ENCODE results near the gene FECH. TPM values are rescaled to one million over a fixed set of nuclear protein-coding genes. Genes with fewer than 3 reads are reported as not detected.

The FECH gene
- total and polyA plus RNA-seq, 4 donors, result 4.5 to 107 (median 20.4) TPM

DNA sequence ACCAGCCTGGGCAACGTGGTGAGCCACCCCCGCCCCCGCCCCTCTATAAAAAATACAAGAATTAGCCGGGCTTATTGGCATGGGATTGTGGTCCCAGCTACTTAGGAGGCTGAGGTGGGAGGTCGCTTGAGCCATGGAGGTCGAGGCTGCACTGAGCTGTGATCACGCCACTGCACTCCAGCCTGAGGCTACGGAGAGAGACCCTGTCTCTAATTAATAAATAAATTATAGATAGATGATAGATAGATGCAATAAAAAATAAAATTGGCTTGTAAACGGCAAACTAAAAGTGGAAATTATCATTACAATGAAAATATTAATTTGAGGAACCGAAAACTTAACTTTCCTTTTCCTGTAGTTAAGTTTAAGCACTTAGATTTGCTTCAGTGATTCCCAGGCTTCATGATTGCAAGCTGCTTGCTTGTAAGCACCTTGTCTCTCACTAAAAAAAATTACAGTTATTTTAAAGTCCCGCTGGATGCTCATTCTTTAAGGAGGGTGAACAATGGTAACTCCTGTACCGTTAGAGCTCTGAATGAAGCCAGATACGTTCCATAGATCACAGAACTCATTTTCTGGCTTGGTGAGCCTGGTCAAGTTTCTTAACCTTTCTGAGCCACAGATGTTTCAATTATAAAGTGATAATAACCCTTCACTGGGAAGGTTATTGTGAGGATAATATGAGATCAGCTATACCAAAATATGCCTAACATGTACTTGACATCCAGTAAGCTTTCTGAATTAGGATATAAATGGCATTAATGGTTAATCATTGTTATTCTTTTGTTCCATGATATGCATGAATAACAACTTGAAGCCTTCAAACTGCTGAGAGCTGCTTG, 44.5 kb upstream of the FECH start:
- Histone ChIP-seq H3K9me3 (ENCODE audit: control insufficient read depth in 4 of 4, insufficient read depth in 3 of 4, low read length in 3 of 4) (no peaks in the 10 kb centered on the region), H3K36me3 (ENCODE audit: control insufficient read depth in 4 of 4, insufficient read depth in 4 of 4, low read length in 4 of 4) (no peaks in the 10 kb centered on the region), H3K9ac (ENCODE audit: insufficient read depth in 1 of 2, low read length in 2 of 2) (peak overlapping the region; percentile 72 to 81), H3K27me3 (ENCODE audit: control insufficient read depth in 3 of 3, insufficient read depth in 3 of 3, low read length in 2 of 3) (no peaks in the 10 kb centered on the region), H3K27ac (ENCODE audit: low read depth in 1 of 2, low read length in 1 of 2) (peak overlapping the region in 1 of 2 donors; percentile 73), H3K4me3 (peak overlapping the region; percentile 43), H3K4me1 (ENCODE audit: control insufficient read depth in 5 of 5, insufficient read depth in 5 of 5, low read length in 5 of 5) (peaks cover 0 to 5% (median 0%) of the 10 kb centered on the region in 5 donors)
- no peak for ATAC-seq (ENCODE audit: insufficient read depth, low FRiP score)
- TF ChIP-seq, protein P1, sequence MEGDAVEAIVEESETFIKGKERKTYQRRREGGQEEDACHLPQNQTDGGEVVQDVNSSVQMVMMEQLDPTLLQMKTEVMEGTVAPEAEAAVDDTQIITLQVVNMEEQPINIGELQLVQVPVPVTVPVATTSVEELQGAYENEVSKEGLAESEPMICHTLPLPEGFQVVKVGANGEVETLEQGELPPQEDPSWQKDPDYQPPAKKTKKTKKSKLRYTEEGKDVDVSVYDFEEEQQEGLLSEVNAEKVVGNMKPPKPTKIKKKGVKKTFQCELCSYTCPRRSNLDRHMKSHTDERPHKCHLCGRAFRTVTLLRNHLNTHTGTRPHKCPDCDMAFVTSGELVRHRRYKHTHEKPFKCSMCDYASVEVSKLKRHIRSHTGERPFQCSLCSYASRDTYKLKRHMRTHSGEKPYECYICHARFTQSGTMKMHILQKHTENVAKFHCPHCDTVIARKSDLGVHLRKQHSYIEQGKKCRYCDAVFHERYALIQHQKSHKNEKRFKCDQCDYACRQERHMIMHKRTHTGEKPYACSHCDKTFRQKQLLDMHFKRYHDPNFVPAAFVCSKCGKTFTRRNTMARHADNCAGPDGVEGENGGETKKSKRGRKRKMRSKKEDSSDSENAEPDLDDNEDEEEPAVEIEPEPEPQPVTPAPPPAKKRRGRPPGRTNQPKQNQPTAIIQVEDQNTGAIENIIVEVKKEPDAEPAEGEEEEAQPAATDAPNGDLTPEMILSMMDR (IDR thresholded peaks at IDR 0.05; ENCODE audit: control extremely low read depth, extremely low read depth), result no peak
- WGBS, 2 donors, result 50 to 57% methylated on average over 13 of the region's 13 CpGs
- no peak for DNase-seq

GRCh38 chr18:57630002-57630753, 43.7 kb upstream of the FECH start:
- ATAC-seq (ENCODE audit: insufficient read depth, low FRiP score) (peak; percentile 99), DNase-seq (peak; percentile 97)
- WGBS, 2 donors, result 3 to 5% methylated on average over 52 of the region's 52 CpGs
- Histone ChIP-seq H3K27ac (ENCODE audit: low read depth in 1 of 2, low read length in 1 of 2) (peak overlapping the region; percentile 62 to 73), H3K9me3 (ENCODE audit: control insufficient read depth in 4 of 4, insufficient read depth in 3 of 4, low read length in 3 of 4) (no peaks in the 10 kb centered on the region), H3K4me1 (ENCODE audit: control insufficient read depth in 5 of 5, insufficient read depth in 5 of 5, low read length in 5 of 5) (peaks cover 0 to 4% (median 0%) of the 10 kb centered on the region in 5 donors), H3K36me3 (ENCODE audit: control insufficient read depth in 4 of 4, insufficient read depth in 4 of 4, low read length in 4 of 4) (no peaks in the 10 kb centered on the region), H3K27me3 (ENCODE audit: control insufficient read depth in 3 of 3, insufficient read depth in 3 of 3, low read length in 2 of 3) (no peaks in the 10 kb centered on the region), H3K9ac (ENCODE audit: insufficient read depth in 1 of 2, low read length in 2 of 2) (peak overlapping the region; percentile 72 to 81), H3K4me3 (peak overlapping the region; percentile 43)
- TF ChIP-seq, protein P1 (IDR thresholded peaks at IDR 0.05; ENCODE audit: control extremely low read depth, extremely low read depth), result peak; percentile 71

DNA sequence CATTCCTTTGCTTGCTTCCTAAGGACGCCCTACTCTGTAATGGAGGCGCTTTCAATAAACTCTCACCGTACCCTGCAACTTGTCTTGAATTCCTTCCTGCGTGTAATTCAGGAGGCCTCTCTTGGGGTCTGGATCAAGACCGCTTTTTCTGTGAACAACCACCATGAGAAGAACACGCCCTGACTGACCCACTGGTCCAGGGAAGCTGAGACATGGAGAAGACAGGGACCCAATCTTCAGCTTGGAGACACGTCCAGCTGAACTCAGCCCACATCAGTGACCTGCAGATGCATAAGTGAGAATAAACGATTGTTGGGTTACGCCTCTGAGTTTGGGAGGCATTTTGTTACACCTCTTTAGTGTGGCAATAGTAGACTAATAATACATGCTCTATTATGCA, 42.9 kb upstream of the FECH start:
- H3K4me3 ChIP-seq, result no peak overlapping the region
- H3K27ac ChIP-seq (ENCODE audit: low read depth in 1 of 2, low read length in 1 of 2), result no peak overlapping the region
- H3K27me3 ChIP-seq (ENCODE audit: control insufficient read depth in 3 of 3, insufficient read depth in 3 of 3, low read length in 2 of 3), result no peaks in the 10 kb centered on the region
- 95 to 96% methylated on average over 9 of the region's 9 CpGs for WGBS, 2 donors
- peaks cover 0 to 4% (median 0%) of the 10 kb centered on the region in 5 donors for H3K4me1 ChIP-seq (ENCODE audit: control insufficient read depth in 5 of 5, insufficient read depth in 5 of 5, low read length in 5 of 5)
- no peaks in the 10 kb centered on the region for H3K36me3 ChIP-seq (ENCODE audit: control insufficient read depth in 4 of 4, insufficient read depth in 4 of 4, low read length in 4 of 4)
- DNase-seq (peak in 1 of 3 donors; percentile 12), ATAC-seq (ENCODE audit: insufficient read depth, low FRiP score) (no peak)
- H3K9ac ChIP-seq (ENCODE audit: insufficient read depth in 1 of 2, low read length in 2 of 2), result no peak overlapping the region
- no peaks in the 10 kb centered on the region for H3K9me3 ChIP-seq (ENCODE audit: control insufficient read depth in 4 of 4, insufficient read depth in 3 of 4, low read length in 3 of 4)
- TF ChIP-seq, protein P1 (IDR thresholded peaks at IDR 0.05; ENCODE audit: control extremely low read depth, extremely low read depth), result no peak

All from lung (tissue), 12 donors.